Myocyte (in vitro differentiated cells): Measurements from ENCODE around the gene MAP3K19. TPM values are rescaled to one million over a fixed set of nuclear protein-coding genes. Genes with fewer than 3 reads are reported as not detected.
"Not testable (repeated sequence)": the region's sequence is repeated elsewhere in the genome, so short reads cannot be mapped to it uniquely, and the experiment has no call there.

Source experiments
- DNase-seq: peaks from one replicate; pipeline ENCODE4 v3.0.0-alpha.2; 2012; ENCODE audit warnings: low read depth
- total RNA-seq: library from RNA; depleted of rRNA; stranded (reverse); fragments of >200 nt; gene quantifications from 2 replicates; pipeline ENCODE4 v1.2.3, GENCODE V29; 2014

The MAP3K19 gene
- total RNA-seq, 1 donor from 2014 or later = not detected

DNA sequence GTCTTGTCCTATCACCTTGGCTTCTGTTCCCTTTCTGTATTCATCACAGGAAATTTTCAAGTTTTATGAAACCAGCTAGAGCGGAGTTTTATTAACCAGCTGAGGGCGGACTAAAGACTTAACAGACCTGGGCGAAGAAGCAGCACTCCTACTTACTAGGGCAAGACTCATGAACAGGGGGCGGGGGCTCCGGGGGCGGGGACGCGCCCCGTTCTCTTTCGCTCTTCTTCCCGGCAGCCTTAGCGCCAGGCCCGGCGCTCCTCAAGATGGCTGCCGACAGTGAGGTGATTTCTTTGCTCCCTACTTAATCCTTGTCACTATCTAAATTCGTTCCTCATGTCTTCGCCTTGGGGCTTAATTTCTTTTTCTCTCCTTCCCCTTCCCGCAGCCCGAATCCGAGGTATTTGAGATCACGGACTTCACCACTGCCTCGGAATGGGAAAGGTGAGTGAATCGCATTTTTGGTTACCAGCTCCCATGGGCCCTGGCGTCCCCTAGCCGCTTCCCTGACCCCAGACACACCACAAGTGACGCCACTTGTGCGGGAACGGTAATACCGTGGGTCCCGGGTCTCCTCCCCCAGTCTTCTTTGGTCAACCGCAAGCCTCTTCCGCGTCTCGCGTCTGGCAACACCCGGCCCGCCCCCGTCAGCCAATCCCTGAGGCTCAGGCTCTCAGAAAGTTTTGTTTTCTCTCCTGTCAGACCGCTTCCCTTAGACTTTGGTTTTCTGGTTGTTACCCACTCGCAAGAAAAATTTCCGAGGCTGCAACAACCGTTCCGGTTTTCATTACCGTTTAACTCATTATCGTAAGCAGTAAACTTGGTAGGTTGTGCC lies 5.0 kb upstream of the MAP3K19 start, which contains the start of gene RAB3GAP1:
Gene RAB3GAP1 (plus strand): TSS at position 251 of the 835 bp plus-strand sequence. CDS start 16 bp downstream, at position 267.
- peak; percentile 82 for DNase-seq

DNA sequence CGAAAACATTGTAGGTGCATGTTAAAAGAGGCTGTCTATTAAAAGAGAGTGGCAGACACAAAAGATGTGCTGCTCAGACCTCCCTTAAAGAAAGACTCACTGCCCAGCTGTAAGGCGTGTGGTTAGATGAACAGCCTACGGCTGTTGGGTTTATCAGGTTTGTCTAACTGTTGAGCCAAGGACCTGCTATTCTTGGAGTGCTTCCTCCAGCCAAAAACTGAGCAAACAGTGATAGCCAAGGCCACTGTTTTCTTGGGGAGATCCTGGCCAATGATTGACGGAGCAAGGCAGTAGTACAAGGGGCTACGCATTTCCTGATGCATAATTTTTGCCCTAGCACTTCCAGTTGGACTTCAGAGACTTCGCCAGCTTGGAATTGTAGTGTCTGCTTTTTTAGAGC lies 3.4 kb upstream of the MAP3K19 start:
- DNase-seq = no peak

GRCh38 chr2:135050132-135050531 lies 2.9 kb upstream of the MAP3K19 start:
- DNase-seq = no peak

GRCh38 chr2:135048122-135048521 lies 875 bp upstream of the MAP3K19 start:
- DNase-seq = no peak

DNA sequence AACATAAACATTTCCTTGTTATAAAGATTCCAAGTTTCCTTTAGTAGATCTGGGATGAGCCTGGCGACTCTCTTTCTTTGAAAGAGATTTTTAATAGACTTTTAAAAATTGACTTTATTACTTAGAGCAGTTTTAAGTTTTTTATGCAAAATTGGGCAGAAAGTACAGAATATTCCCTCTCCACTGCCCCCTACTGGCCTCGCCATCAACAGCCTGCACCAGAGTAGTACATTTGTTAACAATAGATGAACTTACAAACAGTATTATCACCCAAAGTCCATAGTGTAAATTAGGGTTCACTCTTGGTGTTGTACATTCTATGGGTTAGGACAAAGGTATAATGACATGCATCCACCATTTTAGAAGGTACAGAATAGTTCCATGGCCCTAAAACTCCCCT lies 3.9 kb downstream of the MAP3K19 start:
- no peak for DNase-seq

- DNase-seq = no peak
Observed at GRCh38 chr2:135037831-135038230, 9.4 kb downstream of the MAP3K19 start.

DNA sequence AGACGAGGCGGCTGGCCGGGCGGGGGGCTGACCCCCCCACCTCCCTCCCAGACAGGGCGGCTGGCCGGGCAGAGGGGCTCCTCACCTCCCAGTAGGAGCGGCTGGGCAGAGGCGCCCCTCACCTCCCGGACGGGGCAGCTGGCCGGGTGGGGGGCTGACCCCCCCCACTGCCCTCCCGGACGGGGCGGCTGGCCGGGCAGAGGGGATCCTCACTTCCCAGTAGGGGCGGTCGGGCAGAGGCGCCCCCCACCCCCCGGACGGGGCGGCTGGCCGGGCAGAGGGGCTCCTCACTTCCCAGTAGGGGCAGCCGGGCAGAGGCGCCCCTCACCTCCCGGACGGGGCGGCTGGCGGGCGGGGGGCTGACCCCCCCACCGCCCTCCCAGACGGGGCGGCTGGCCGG lies 14.0 kb downstream of the MAP3K19 start:
- not testable (repeated sequence) for DNase-seq

GRCh38 chr2:135030826-135031225 lies 16.4 kb downstream of the MAP3K19 start:
- peak; percentile 70 for DNase-seq

GRCh38 chr2:135029481-135030134 lies 17.6 kb downstream of the MAP3K19 start:
- no peak for DNase-seq

- no peak for DNase-seq
Observed at GRCh38 chr2:135023886-135024485, 23.3 kb downstream of the MAP3K19 start.

DNA sequence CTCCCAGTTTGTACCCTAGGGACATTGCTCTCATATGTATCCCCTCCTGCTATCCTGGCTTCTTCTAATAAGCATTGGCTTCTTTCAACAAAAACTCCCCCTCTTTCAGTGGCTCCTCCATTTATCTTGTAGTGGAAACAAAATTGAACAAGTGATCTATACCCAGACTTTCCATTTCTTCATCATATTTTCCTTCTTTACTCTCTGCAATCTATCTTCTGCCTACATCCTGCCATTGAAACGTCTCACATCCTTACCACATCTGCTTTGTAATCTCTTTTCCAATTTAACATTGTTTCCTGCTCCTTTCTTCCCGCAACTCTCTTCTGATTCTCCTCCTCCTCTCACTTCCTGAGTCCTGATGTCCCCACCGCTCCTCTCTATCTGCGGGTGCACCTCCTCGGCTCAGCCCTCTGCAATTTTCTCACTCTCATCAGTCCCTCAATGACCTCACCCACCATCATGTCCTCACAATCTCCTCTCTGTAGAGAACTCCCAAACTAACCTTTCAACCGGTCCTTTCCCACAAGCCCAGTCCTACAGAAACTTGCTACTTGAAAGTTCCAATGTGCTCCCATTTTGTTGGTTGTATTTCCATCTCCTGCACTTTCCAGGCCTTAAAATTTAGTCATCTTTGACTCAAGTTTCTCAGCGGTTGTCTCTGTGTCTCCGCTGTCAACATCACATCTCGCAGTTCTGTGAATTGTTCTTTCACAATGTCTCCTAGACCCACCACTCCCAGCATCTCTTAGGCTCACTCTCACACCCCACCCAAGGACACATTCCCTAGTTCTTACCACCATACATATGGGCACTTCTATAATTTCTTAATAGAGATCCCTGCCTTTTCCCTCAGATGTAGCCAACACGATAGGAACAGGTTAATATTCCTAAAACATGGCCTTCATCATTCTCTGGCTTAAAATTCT lies 24.0 kb downstream of the MAP3K19 start:
- no peak for DNase-seq

- no peak for DNase-seq
Observed at GRCh38 chr2:135021618-135022017, 25.6 kb downstream of the MAP3K19 start.

GRCh38 chr2:135011633-135012032 lies 35.6 kb downstream of the MAP3K19 start:
- no peak for DNase-seq

- no peak for DNase-seq
Observed at GRCh38 chr2:135010200-135010942, 36.9 kb downstream of the MAP3K19 start.

- DNase-seq = no peak
Observed at GRCh38 chr2:135009339-135009738, 37.9 kb downstream of the MAP3K19 start.

DNA sequence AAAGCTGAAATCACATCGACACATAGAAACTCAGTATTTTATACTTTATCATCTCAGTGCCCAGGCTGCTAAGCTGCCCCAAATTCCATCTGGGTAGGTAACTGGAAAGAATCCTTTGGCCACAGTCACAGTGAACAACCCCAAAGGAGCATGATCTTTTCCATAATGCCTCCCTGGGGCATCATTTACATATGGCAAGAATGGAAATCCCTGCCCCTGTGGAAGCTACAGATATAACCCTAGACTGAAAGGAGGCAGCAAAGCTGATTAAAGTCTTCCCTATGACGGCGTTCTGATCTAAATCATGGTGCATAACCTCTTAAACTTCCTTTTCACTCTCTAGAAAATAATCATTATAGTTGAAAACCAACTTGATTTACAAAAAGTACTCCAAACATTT lies 41.5 kb downstream of the MAP3K19 start:
- DNase-seq = no peak

GRCh38 chr2:135004005-135004746 lies 43.1 kb downstream of the MAP3K19 start:
- DNase-seq = peak; percentile 74

DNA sequence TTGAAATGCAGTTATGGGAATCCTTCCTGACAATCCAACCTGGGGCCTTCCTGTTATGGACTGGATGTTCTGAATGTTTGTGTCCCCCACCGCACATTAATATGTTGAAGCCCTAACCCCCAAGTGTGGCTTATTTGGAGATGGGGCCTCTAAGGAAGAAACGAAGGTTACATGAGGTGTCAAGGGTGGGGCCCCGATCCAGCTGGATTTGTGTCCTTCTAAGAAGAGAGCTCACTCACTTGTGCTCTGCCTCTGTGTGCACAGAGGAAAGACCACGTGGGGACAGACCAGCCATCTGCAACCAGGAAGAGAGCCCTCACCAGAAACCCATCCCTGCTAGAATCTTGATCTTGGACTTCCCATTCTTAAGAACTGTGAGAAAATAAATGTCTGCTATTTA lies 44.4 kb downstream of the MAP3K19 start:
- DNase-seq = no peak

DNA sequence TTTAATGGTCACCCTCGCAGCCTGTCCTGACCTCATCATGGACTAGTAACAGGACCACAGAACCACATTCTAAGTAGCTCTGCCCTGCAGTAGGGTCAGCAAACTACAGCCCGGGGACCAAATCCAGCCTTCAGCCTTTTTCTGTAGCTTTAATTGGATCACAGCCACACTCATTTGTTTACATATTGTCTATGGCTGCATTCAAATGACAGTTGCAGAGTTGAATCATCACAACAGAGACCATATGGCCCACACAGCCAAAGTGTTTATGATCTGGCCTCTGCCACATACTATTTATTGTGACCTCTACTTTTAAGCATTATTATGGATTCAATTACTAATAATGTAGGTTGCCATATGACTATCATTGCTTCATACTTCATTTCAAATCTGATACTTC lies 47.7 kb downstream of the MAP3K19 start:
- no peak for DNase-seq
